ENCODE measurements around the gene NBAS. TPM values are rescaled to one million over a fixed set of nuclear protein-coding genes. Genes with fewer than 3 reads are reported as not detected.

NBAS gene
- total and polyA plus RNA-seq, 8 donors, result 14.5 to 96.2 (median 41.2) TPM

- DNase-seq, result no peak
- H3K27ac ChIP-seq, result no peak overlapping the region
- no peak overlapping the region for H3K4me3 ChIP-seq
- no peaks in the 10 kb centered on the region for H3K27me3 ChIP-seq
- intact Hi-C loops (cut with DNase I; ENCODE audit: low total_unique reads), result no loop called here
- WGBS, 5 donors, result 93 to 98% (median 95%) methylated on average over 4 of the region's 4 CpGs
- H3K9me3 ChIP-seq, result no peaks in the 10 kb centered on the region
- TF ChIP-seq POLR2AphosphoS5 (IDR thresholded peaks at IDR 0.05) (no peak), POLR2A (IDR thresholded peaks at IDR 0.05) (no peak), EP300 (IDR thresholded peaks at IDR 0.05) (no peak), CTCF (IDR thresholded peaks at IDR 0.05) (no peak)
- no peaks in the 10 kb centered on the region for H3K4me1 ChIP-seq
- peaks cover 0 to 22% (median 16%) of the 10 kb centered on the region in 4 donors for H3K36me3 ChIP-seq
Observed at GRCh38 chr2:15225131-15225530, 336.0 kb downstream of the NBAS start.

- H3K4me1 ChIP-seq, result no peaks in the 10 kb centered on the region
Observed at GRCh38 chr2:15224641-15225040, 336.5 kb downstream of the NBAS start.

GRCh38 chr2:15223887-15224286 is 337.2 kb downstream of the NBAS start:
- TF ChIP-seq EP300 (IDR thresholded peaks at IDR 0.05) (no peak), CTCF (IDR thresholded peaks at IDR 0.05) (no peak)
- Histone ChIP-seq H3K27ac (no peak overlapping the region), H3K9me3 (no peaks in the 10 kb centered on the region), H3K4me1 (no peaks in the 10 kb centered on the region), H3K4me3 (no peak overlapping the region), H3K36me3 (peaks cover 0 to 22% (median 11%) of the 10 kb centered on the region in 4 donors), H3K27me3 (no peaks in the 10 kb centered on the region)
- peak in 1 of 2 donors; percentile 9 for DNase-seq
- 74 to 84% (median 78%) methylated on average over 3 of the region's 3 CpGs for WGBS, 5 donors
- intact Hi-C loops (cut with DNase I; ENCODE audit: low total_unique reads), result no loop called here

More at GRCh38 chr2:15224641-15225040, 336.5 kb downstream of the NBAS start:
- H3K4me3 ChIP-seq, result no peak overlapping the region
- no peaks in the 10 kb centered on the region for H3K9me3 ChIP-seq
- no peak overlapping the region for H3K27ac ChIP-seq
- TF ChIP-seq POLR2AphosphoS5 (IDR thresholded peaks at IDR 0.05), result no peak
- TF ChIP-seq POLR2A (IDR thresholded peaks at IDR 0.05), result no peak
- TF ChIP-seq EP300 (IDR thresholded peaks at IDR 0.05), result no peak
- no peak for TF ChIP-seq CTCF (IDR thresholded peaks at IDR 0.05)
- no peak for DNase-seq
- H3K36me3 ChIP-seq, result peaks cover 0 to 22% (median 13%) of the 10 kb centered on the region in 4 donors
- 90 to 94% (median 92%) methylated on average over 6 of the region's 6 CpGs for WGBS, 5 donors
- intact Hi-C loops (cut with DNase I; ENCODE audit: low total_unique reads), result no loop called here
- no peaks in the 10 kb centered on the region for H3K27me3 ChIP-seq

GRCh38 chr2:15222856-15223255 is 338.3 kb downstream of the NBAS start:
- intact Hi-C loops (cut with DNase I; ENCODE audit: low total_unique reads), result no loop called here
- H3K27ac ChIP-seq, result no peak overlapping the region
- DNase-seq, result no peak
- no peaks in the 10 kb centered on the region for H3K9me3 ChIP-seq
- H3K27me3 ChIP-seq, result no peaks in the 10 kb centered on the region
- no peaks in the 10 kb centered on the region for H3K4me1 ChIP-seq
- 86 to 93% (median 89%) methylated on average over 3 of the region's 3 CpGs for WGBS, 5 donors
- TF ChIP-seq CTCF (IDR thresholded peaks at IDR 0.05) (no peak), EP300 (IDR thresholded peaks at IDR 0.05) (no peak), POLR2AphosphoS5 (IDR thresholded peaks at IDR 0.05) (no peak), POLR2A (IDR thresholded peaks at IDR 0.05) (no peak)
- no peak overlapping the region for H3K4me3 ChIP-seq
- H3K36me3 ChIP-seq, result peaks cover 0 to 25% (median 16%) of the 10 kb centered on the region in 4 donors
